HG03460 (cell line): Measurements from ENCODE around the gene SFXN3.

Experiments used
- ATAC-seq: cut with Tn5 transposase; IDR thresholded peaks from one replicate; pipeline ENCODE4 v1.9.1; 2021; ENCODE audit not compliant: unreplicated experiment

The SFXN3 gene

GRCh38 chr10:100999742-101000126 is 31.3 kb upstream of the SFXN3 start, which contains the start of gene LZTS2:
Gene LZTS2 (plus strand): TSS chr10:100999808. CDS start chr10:101002539, 2,731 bp downstream.
- no peak for ATAC-seq

- ATAC-seq = no peak
These were observed 30.7 kb upstream of the SFXN3 start for GRCh38 chr10:101000127-101000914.

GRCh38 chr10:101000915-101001658 is 29.9 kb upstream of the SFXN3 start:
- ATAC-seq = no peak

GRCh38 chr10:101001659-101002035 is 29.4 kb upstream of the SFXN3 start:
- ATAC-seq = no peak

- ATAC-seq = no peak
These were observed 28.6 kb upstream of the SFXN3 start for GRCh38 chr10:101002456-101002855.

GRCh38 chr10:101003639-101004206 is 27.3 kb upstream of the SFXN3 start:
- no peak for ATAC-seq

- no peak for ATAC-seq
These were observed 25.7 kb upstream of the SFXN3 start for GRCh38 chr10:101005361-101005760.

GRCh38 chr10:101005869-101006567 is 25.0 kb upstream of the SFXN3 start:
- ATAC-seq = no peak

- ATAC-seq = no peak
These were observed 24.4 kb upstream of the SFXN3 start for GRCh38 chr10:101006593-101007098.

GRCh38 chr10:101007099-101007711 is 23.8 kb upstream of the SFXN3 start:
- ATAC-seq = no peak

GRCh38 chr10:101007915-101008822 is 22.9 kb upstream of the SFXN3 start:
- ATAC-seq = no peak

- no peak for ATAC-seq
These were observed 22.1 kb upstream of the SFXN3 start for GRCh38 chr10:101008823-101009423.

GRCh38 chr10:101010329-101010728 is 20.7 kb upstream of the SFXN3 start:
- no peak for ATAC-seq

- ATAC-seq = no peak
These were observed 19.3 kb upstream of the SFXN3 start for GRCh38 chr10:101011517-101012423.

GRCh38 chr10:101012525-101013364 is 18.3 kb upstream of the SFXN3 start:
- peak; percentile 80 for ATAC-seq

GRCh38 chr10:101013365-101013825 is 17.6 kb upstream of the SFXN3 start:
- ATAC-seq = no peak

- ATAC-seq = no peak
These were observed 16.7 kb upstream of the SFXN3 start for GRCh38 chr10:101014230-101014884.
